Measurements from ENCODE around the gene SSBP3. TPM values are rescaled to one million over a fixed set of nuclear protein-coding genes. Genes with fewer than 3 reads are reported as not detected.

SSBP3 gene
- polyA plus RNA-seq, 1 experiment = 34.3 TPM

- ChIA-PET POLR2A (interaction anchor here (0.8 kb wide), 1 partner anchor 59 kb away, joined by 3 read pairs; no protein-coding TSS in a partner anchor), CTCF (interaction anchor here (1.5 kb wide), 1 partner anchor 11 kb away, joined by 3 read pairs; no protein-coding TSS in a partner anchor)
- no peaks in the 10 kb centered on the region for H3K9me3 ChIP-seq (ENCODE audit: control insufficient read depth, insufficient read depth, low read length)
- TF ChIP-seq CTCF (IDR thresholded peaks at IDR 0.05; ENCODE audit: low read depth, low read length) = peak; percentile 39
- H3K27ac ChIP-seq (ENCODE audit: low read depth, low read length) = no peak overlapping the region
- no peak for DNase-seq (ENCODE audit: low read depth, low spot score)
- H3K27me3 ChIP-seq (ENCODE audit: control insufficient read depth, insufficient read depth, low read length) = no peaks in the 10 kb centered on the region
- no peak overlapping the region for H3K4me3 ChIP-seq (ENCODE audit: low read depth, low read length)
Measured at GRCh38 chr1:54275349-54275748, 130.8 kb downstream of the SSBP3 start.

- DNase-seq (ENCODE audit: low read depth, low spot score) = no peak
- Histone ChIP-seq H3K27ac (ENCODE audit: low read depth, low read length) (no peak overlapping the region), H3K4me3 (ENCODE audit: low read depth, low read length) (no peak overlapping the region), H3K9me3 (ENCODE audit: control insufficient read depth, insufficient read depth, low read length) (no peaks in the 10 kb centered on the region), H3K27me3 (ENCODE audit: control insufficient read depth, insufficient read depth, low read length) (no peaks in the 10 kb centered on the region)
- no peak for TF ChIP-seq CTCF (IDR thresholded peaks at IDR 0.05; ENCODE audit: low read depth, low read length)
- ChIA-PET CTCF (interaction anchor here (1.5 kb wide), 1 partner anchor 11 kb away, joined by 3 read pairs; no protein-coding TSS in a partner anchor), POLR2A (no interaction called here)
Measured at GRCh38 chr1:54274881-54275280, 131.3 kb downstream of the SSBP3 start.

GRCh38 chr1:54274448-54274847, 131.7 kb downstream of the SSBP3 start:
- no peak overlapping the region for H3K4me3 ChIP-seq (ENCODE audit: low read depth, low read length)
- DNase-seq (ENCODE audit: low read depth, low spot score) = no peak
- no peaks in the 10 kb centered on the region for H3K27me3 ChIP-seq (ENCODE audit: control insufficient read depth, insufficient read depth, low read length)
- H3K27ac ChIP-seq (ENCODE audit: low read depth, low read length) = no peak overlapping the region
- no peak for TF ChIP-seq CTCF (IDR thresholded peaks at IDR 0.05; ENCODE audit: low read depth, low read length)
- no peaks in the 10 kb centered on the region for H3K9me3 ChIP-seq (ENCODE audit: control insufficient read depth, insufficient read depth, low read length)
- CTCF ChIA-PET = interaction anchor here (0.6 to 1.8 kb wide), 5 partner anchors 12 to 599 kb away, joined by 3 to 9 read pairs (median 3); partner anchors contain the start of gene SSBP3
- POLR2A ChIA-PET = interaction anchor here (2.2 kb wide), 1 partner anchor 21 kb away, joined by 7 read pairs; no protein-coding TSS in a partner anchor

GRCh38 chr1:54273795-54274163, 132.4 kb downstream of the SSBP3 start:
- CTCF ChIA-PET = interaction anchor here (0.6 to 2.1 kb wide), 11 partner anchors 11 to 600 kb away, joined by 3 to 15 read pairs (median 4); partner anchors contain the start of gene SSBP3

More at GRCh38 chr1:54273795-54274163, 132.4 kb downstream of the SSBP3 start:
- Histone ChIP-seq H3K27ac (ENCODE audit: low read depth, low read length) (peak overlapping the region; percentile 83), H3K27me3 (ENCODE audit: control insufficient read depth, insufficient read depth, low read length) (no peaks in the 10 kb centered on the region), H3K9me3 (ENCODE audit: control insufficient read depth, insufficient read depth, low read length) (no peaks in the 10 kb centered on the region), H3K4me3 (ENCODE audit: low read depth, low read length) (no peak overlapping the region)
- POLR2A ChIA-PET = interaction anchor here (0.6 to 2.2 kb wide), 3 partner anchors 20 to 126 kb away, joined by 3 to 13 read pairs (median 7); no protein-coding TSS in a partner anchor
- TF ChIP-seq CTCF (IDR thresholded peaks at IDR 0.05; ENCODE audit: low read depth, low read length) = no peak
- no peak for DNase-seq (ENCODE audit: low read depth, low spot score)
